Stimulated activated naive CD4-positive, alpha-beta T cell (primary cell): ENCODE results near the gene TEDC1.

Source experiments
- DNase-seq, 6 experiments: peaks; one replicate each; lab custom pipeline; 2025; lab: John Stamatoyannopoulos, UW

Gene TEDC1

DNA sequence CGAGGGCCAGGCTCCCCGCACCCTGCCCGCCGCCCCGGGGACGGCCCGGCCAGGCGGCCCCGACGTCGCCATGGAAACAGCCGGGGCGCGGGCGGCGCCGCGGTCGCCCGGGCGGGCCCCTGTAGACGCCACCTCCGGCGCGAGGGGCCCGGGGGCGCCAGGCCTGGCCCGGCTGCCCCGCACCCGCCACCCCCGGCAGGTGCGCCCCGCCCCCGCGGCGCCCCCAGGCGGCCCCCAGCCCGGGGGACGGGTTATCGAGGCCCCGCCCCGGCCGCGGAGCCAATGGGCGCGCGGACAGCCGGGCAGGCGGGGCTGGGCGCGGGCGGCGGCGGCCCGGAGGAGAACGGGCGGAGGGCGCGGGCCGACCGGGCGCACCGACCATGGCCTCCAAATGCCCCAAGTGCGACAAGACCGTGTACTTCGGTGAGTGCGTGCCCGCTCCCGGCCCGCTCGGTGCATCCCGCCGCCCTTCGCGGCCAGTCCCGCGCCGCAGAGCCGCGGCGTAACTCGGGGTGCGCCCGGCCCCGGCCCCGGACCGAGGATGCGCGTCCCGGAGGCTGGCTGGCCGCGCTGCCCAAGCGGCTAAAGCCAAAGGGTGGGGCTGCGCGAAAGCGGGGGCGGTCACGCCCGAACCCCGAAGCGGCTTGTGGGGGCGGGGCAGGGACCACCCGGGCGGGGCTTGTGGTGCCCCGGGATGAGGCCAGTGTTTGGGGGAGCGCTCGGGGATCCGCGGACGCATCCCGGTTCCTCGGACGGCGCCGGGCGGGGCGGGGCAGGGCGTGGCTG lies 16.4 kb upstream of the TEDC1 start, which contains the start of gene CRIP2:
Gene CRIP2 (plus strand): TSS at position 339 of the 786 bp plus-strand sequence. CDS start 42 bp downstream, at position 381.
- peak in 2 of 6 experiments; percentile 39 to 48 for DNase-seq

DNA sequence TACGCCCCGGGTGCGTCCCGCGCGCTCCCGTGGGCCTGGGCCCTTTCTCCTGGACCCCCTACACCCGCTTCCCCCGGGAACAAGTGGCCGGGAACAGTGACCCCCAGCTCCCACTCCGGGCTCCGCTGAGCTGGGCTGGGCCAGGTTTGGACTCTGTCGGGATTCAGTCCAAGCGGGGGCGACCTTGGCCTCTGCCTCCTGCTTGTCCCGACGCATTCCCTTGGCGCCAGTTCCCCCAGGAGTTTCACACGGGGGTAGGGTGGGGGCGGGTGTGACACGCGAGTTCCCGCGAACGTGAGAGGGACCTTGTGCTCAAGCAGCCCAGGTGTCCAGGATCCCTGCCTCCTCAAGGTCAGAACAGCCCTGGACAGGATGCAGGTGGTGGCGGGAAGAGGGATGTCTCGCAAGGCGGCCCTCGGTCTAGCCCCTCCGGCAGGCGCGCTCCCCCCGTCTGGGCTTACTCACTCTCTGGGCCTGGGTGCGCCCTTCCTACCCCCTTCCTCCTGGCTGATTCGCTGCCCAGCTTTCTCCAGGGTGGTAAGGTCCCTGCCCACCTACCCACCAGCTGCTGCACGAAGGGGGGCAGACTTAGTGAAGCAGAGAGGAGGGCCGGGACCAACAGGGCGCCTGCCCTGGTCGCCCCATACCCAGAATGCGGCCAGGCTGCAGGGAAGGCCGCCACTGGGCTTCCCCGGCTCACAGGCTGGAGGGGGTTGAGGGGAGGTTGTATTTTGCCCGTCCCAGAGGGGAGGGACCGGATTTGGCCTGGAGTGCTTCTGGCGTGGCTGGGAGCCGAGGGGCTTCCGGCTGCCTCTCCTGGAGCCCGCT lies 15.6 kb upstream of the TEDC1 start:
- DNase-seq: no peak

DNA sequence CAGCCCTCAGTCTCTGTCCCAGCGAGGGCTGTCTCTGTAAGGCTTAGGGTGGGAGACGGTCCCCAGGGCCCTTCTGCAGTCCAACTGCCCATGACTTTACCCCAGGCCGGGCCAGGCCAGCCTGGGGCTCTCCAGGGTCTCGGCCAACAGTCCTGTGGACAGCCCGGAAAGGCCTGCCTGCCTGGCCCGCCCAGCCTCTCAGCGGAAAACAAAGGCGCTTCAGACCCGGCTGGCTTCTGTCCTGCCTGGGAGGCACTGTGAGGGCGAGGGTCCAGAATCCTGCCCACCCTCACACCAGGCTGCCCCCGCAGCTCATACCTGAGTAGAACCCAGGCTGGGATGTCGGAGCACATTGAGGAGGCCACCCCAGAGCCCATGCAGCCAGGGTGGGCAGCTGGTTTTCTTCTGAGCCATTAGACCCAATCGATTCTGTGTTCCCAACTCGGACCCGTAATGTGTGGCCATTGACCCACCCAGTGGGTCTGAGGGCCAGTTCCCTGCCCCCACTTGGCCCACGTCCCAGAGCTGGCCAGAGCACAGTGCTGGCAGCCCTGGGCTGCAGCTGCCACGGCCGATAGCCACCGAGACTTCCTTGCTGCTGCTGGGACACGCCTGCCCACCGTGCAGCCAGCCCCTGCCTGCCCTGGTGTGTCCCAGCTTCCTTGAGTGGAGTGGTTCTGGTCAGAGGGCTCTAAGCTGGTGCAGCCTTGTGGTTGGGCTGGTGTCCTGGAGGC lies 14.8 kb upstream of the TEDC1 start:
- no peak for DNase-seq

DNA sequence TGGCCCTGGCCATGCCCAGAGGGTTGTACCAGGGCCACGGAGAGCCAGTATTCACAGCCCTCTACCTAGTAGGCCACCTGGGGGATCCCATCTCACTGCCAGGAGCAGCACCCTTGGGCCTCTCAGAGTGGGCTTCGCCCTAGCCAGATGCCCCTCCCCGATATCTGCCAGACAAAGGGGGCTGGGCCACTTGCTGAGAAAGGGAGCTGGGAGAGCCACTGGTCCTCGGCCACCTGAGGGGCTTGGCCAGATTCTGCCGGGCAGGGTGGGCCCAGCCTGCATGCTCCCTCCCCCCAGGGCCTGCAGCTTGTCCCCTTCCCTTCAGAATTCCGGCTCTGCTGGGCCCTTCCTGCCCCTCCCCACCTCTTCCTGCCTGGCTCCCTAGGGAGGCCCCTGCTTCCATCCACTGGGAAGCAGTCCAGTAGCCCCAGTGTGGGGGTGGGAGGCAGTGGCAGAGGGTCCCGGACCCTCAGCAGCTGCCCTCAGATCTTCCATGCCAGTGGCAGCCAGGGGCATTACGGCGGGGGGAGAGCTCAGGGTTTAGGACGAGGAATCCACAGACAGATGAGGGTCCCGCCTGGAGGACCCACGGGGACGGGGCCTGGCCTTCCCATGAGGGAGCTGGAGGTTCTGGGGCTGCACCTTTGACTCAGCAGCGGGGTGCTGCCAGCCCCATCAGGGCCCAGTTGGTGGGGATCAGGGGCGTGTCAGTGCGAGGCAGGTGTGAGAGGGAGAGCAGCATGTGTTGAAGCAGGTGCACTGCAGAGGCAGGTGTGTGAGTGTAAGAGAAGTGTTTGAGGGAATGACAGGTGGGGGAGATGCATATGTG lies 14.0 kb upstream of the TEDC1 start:
- no peak for DNase-seq

DNA sequence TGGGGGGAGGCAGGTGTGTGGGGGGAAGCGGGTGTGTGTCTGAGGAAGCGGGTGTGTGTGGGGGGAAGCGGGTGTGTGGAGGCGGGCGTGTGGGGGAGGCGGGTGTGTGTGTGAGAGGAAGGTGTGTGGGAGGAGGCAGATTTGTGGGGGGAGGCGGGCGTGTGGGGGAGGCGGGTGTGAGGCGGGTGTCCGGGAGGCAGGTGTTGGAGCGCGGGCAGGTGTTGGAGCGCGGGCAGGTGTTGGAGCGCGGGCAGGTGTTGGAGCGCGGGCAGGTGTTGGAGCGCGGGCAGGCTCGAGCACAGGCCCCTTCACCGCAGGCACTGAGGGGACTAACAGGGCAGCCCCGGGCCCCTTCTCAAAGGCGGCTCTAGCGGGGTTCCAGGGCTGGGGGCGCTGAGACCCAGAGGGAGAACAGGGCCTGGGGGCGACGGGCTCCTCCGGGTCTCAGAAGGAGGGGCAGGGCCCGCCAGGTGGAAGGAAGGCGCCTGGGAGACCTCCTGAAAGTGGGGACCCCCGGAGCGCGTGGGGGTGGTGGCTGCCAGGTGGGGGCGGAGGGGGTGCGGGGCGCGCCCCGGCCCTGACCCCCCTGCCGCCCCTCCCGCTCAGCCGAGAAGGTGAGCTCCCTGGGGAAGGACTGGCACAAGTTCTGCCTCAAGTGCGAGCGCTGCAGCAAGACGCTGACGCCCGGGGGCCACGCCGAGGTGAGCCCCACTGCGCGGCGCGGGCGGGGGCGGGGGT lies 13.2 kb upstream of the TEDC1 start:
- peak; percentile 64 to 78 (median 71) for DNase-seq

DNA sequence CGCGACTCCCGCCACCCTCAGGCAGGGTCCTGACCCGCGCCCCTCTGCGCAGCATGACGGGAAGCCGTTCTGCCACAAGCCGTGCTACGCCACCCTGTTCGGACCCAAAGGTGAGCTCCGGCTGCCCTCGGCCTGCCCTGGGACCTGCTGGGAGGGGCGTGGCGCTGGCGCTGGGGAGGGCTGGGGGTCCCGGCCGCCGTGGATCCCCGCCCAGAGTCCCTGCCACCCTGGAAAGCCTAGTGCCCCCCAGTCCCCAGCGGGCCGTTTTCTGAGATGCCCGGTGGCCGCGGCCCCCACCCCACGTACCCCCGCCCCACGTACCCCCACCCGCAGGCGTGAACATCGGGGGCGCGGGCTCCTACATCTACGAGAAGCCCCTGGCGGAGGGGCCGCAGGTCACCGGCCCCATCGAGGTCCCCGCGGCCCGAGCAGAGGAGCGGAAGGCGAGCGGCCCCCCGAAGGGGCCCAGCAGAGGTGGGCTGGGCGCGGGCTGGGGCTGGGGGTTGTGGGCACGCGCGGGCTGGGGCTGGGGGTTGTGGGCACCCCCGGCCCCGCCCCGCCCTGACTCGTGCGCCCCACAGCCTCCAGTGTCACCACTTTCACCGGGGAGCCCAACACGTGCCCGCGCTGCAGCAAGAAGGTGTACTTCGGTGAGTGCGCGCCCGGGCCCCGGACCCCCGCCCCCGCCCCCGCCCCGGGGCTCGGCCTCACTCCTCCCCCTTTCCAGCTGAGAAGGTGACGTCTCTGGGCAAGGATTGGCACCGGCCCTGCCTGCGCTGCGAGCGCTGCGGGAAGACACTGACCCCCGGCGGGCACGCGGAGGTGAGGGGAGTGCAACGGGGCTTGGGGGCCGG lies 12.4 kb upstream of the TEDC1 start:
- DNase-seq: peak in 5 of 6 experiments; percentile 14 to 62 (median 47)

DNA sequence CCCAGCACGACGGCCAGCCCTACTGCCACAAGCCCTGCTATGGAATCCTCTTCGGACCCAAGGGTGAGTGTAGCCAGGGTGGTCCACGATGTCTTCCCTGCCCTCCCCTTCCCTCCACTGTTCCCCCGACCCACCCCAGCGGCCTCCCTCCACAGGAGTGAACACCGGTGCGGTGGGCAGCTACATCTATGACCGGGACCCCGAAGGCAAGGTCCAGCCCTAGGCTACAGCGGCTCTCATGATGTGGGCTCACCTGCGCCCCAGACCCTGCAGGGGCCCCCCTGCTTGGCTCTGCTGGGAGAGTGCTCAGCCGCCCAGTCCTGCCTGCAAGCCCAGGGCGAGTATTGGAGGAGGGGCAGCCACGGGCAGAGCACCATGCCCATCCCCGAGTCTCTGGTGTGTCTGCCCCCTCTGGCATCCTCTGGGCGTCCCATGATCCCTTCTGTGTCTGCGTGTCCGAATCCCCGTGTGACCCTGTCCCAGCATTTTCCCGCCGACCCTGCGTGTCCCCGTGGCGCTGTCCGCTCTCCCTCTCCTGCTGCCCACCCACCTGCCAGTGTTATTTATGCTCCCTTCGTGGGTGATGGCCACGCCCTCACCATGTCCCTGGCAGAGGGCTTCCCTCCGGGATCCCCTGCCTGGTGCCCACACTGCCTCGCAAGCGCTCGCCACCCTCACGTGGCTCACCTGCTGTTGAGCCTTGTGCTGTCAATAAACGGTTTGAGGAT lies 11.5 kb upstream of the TEDC1 start:
- peak in 4 of 6 experiments; percentile 27 to 62 (median 45) for DNase-seq

DNA sequence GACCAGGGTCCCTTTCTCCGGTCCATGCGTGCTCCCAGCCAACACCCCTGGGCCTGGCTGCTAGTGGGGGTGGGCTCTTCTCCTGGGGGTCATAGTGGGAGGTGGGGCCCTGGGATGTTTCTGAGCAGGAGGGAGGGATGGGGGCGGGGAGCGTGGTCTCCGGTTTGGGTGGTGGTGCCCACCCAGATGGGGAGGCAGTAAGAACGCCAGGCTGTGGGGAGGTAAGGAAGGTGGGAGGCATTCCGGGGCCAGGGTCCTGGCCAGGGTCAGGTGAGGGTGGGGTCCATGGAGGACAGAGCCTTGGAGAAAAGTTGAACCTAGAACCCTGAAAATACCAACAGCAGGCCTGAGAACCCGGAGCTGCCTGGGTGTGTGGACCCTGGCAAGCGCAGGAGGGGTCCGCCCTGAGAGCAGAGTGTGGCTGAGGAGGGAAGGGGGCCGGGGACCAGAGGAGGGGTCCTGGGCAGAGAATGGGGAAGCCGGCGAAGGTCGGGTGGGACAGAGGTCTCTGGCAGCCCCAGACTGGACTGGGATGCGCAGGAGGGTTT lies 10.8 kb upstream of the TEDC1 start:
- no peak for DNase-seq

DNA sequence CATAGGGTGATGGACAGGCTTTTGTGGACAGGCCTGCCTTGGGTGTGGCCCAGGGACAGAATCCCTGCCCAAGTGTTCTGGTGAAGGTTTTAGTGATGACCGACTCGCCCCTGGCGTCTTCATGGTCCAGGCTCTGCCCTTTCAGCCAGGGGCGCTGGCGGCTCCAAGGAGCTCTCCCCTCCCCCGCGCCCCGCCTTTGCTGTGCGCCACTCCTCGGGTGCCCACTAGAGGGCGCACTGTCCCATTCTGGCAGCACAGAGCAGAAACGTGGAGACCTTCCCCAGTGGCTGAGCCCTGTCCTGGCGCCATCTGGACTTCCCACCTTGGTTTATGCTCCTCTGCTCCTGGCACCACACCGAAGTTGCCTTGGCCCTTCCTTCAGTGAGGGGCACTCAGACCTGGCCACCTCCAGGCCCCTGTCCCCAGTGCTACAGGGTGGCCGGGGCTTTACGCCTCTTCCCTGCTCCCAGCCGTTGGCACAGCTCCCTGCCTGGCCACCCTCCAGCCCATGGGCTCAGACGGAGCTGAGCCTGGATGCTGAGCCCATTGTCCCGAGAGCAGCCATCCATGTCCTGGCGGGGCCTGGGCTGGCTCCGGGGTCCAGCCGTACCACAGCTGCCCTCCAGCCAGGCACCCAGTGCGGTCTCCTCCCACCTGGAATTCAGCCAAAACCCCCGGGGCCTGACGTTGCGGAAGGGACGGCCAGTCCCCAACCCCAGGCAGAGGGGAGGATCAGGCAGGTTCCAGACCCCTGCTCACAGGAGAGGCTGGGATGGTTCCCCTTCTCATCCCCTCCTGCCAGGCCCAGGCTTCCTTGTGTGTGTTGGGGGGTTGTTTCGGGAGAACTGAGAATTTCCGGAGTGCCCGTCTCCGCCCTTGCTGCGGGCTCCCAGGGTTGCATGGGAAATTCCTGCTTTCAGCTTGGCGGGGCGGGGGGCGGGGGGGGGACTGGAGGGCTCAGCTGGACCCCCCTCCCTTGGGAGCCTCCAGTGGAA lies 9.9 kb upstream of the TEDC1 start:
- peak; percentile 82 to 96 (median 89) for DNase-seq

DNA sequence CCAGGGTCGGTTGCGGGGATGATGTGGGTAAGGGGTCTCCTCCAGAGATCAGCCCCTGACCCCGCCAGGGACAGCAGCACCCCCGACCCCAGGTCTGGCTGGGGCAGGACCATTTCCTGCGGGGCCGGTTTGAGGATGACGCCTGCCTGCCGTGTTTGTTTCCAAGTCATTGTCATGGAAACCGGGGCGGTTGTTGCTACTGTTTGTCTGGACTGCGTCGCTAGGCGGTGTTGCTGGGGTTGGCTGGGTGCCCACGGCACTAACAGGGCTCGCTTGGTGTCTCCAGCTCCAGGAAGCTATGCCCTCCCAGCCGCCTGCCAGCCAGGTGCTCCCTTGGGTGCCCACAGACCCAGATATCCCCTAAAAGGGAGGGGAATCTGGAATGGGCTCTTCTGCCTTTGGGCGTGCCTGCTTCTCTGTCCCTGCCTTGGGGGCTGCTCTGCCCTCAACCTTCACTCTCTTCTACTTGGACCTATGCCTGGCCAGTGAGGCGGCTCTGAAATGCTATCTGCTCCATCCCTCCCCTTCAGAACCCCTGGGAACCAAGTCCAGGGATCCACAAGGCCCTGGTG lies 9.1 kb upstream of the TEDC1 start:
- DNase-seq: peak; percentile 90 to 98 (median 97)

DNA sequence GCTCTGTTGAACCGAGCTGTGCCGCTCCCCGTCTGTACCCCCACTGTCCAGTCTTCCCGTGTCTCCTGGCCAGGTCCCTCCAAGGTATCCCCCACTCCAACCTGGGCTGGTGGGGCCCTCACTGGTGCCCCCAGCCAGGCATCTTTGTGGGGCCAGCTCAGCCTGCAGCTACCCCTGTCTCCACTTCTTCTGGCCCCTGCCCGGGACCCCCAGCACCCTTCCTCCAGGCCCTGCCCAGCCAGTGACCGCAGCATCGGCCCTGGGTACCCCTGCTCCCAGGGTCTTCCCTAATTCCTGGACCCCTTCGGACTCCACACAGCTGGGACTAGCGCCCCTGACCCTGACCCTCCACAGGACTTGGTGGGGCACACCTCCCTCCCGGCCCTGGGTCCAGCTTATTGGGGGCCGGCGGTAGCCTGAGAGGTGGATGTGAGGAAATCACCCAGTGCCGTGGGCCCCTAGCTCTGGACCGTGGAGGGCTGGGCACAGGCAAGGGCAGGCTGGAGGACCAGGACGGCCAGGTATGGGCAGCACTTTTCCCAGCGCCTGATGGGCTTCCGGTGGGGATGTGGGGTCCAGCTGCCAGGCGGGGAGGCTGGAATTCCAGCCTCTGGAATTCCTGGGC lies 8.4 kb upstream of the TEDC1 start:
- DNase-seq: no peak

DNA sequence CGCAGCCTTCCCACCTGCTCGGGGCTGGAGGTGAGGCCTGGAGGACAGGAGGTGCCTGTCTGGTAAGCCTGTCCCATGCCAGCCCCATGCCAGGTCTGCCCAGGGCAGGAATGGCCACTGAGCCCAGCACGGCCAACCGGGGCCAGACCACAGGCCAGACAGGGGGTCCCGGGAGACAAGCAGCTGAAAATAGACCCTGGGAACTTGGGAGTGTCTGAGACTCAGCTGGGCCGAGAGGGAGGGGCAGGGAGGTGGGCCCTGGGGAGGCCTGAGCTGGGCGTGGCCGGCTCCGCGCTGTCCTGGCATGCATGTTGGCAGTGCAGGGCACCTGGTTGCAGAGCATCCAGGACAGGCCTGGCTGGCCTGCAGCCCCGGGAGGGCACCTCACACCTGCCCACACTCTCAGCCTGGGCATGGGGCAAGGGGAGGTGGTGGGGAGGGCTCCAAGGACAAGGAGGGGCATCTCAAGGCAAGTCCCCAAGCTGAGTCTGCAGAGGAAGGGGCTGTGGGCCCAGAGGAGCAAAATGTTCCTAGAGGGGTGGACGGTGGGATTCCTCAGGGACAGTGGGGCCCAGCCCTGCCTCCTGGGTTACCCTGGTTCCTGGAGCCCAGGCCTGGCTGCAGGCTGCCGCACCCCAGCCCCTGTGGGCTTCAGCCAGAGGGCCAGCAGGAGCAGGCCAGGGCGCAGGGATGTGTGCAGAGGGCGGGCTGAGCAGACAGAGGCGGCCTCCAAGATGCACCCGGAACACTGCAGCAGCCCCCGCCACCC lies 7.6 kb upstream of the TEDC1 start:
- DNase-seq: peak in 1 of 6 experiments; percentile 35

DNA sequence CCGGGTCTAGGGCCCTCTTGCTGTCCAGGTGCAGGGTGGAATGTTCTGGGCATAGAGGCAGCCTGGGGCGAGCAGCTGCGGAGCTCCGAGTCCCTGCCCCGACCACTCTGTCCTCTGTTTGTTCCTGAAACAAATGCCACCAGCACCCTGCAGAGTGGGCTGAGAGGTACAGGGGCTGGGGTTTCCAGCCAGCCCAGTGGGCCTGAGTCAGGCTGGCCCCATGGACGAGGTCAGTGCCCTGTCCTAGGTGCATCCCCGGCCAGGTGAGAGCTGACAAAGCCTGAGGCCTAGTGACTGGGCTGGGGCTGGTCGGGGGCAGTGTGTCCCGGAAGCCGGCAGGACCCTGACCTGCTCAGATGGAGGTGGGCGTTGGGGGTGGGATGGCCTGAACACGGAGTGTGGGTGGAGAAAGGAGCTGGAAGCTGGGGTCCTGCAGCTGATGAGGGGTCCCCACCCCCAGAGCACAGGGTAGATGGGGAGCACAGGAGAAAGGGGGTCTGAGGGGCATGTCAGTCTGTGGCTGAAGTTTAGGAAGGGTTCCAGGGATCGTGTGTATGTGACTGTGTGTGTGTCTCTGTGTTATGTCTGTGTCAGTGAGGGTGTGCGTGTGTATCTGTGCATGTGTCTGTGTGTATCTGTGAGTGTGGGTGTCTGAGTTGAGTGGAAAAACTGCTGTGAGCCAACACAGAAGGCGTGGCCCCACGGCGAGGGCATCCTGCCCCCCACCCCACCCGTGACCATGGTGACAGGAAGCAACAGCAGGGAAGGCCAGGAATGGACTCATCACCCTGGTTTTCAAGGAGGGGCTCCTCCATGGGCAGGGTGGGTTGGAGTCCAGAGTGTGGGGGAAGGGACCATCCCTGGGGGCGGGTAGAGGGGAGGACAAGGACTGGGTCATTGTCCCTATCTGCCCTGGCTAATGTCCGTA lies 6.7 kb upstream of the TEDC1 start:
- DNase-seq: peak; percentile 41 to 79 (median 69)

DNA sequence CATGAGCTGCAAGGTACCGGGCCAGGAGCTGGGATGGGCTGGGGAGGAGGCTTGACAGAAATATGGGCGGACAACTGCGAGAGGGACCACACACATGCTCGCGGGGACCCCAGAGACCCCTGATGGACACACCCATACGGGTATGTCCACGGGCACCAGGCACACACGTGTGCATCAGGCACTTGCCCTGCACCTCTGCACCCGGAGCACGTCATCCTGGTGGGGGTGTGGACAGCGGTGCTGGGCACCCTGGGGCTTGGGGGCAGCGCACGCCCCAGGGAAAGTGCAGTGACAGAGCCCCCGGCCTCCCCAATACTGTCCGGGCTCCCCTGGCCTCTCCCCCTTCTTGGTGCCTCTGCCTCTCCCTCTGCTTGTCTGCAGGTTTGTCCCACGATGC lies 6.1 kb upstream of the TEDC1 start:
- peak in 1 of 6 experiments; percentile 55 for DNase-seq

DNA sequence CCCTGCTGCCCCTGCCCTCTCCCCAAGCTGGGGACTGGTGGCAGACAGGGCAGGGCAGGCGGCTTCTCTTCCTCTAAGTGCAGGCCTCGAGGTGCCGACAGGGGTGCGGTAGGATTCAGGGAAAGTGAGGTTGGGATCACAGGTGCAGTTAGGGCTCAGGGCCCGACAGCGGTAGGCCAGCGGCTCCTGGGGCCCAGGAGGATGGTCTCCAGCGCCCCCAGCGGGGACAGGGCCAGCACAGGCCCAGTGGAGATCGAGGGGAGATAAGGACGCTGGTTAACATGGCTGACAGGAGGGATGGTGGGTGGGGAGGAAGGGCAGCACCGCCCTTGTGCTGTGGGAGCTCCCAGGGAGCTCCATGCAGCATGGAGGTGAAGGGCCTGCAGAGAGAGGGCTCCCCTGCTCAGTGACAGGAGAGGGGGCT lies 5.3 kb upstream of the TEDC1 start:
- peak; percentile 33 to 58 (median 36) for DNase-seq
